Caco-2 (cell line): Measurements from ENCODE around the gene MAP7. TPM values are rescaled to one million over a fixed set of nuclear protein-coding genes. Genes with fewer than 3 reads are reported as not detected.

Experiments
- BruUV-seq: library from RNA; stranded (reverse); fragments of 400-500 nt; replicated peaks from 2 replicates; lab custom pipeline; 2021; lab: Mats Ljungman, UMichigan
- CTCF ChIA-PET: fragments of 300-600 bp; sonication (Branson Sonifier 250); formaldehyde crosslinking; loops from one replicate; lab custom pipeline; 2022; ENCODE audit warnings: antibody characterized with exemption; lab: Charles Lee
- POLR2A ChIA-PET: fragments of 300-600 bp; sonication (Branson Sonifier 250); formaldehyde crosslinking; loops from one replicate; lab custom pipeline; 2022; ENCODE audit warnings: antibody characterized with exemption; lab: Charles Lee
- DNase-seq, 2 experiments: peaks; one replicate each; pipeline versions ENCODE4 v3.0.0 to v3.0.0-alpha.2; 2020 to 2022
- H3K27me3 ChIP-seq: replicated peaks from 2 replicates; pipeline ENCODE4 v1.6.0; 2011; ENCODE audit warnings: low read length; ENCODE audit not compliant: control insufficient read depth, insufficient read depth
- H3K36me3 ChIP-seq: 2 replicates; pipeline ENCODE4 v1.5.1; 2011; ENCODE audit warnings: low read length; ENCODE audit not compliant: control insufficient read depth, insufficient read depth
- H3K4me1 ChIP-seq: fragments of 250-450 bp; sonication (Bioruptor Pico); 2 replicates; pipeline ENCODE4 v1.5.1; 2020; ENCODE audit warnings: mild to moderate bottlenecking
- H3K4me3 ChIP-seq: 2 replicates; pipeline ENCODE4 v1.5.1; 2011; ENCODE audit warnings: low read depth, mild to moderate bottlenecking, control low read depth, low read length
- H3K9me3 ChIP-seq: fragments of 250-450 bp; sonication (Bioruptor Pico); 2 replicates; pipeline ENCODE4 v1.5.1; 2020; ENCODE audit warnings: mild to moderate bottlenecking, moderate library complexity
- H3K27ac Mint-ChIP-seq: one replicate; pipeline ENCODE4 v1.8.0; 2022; ENCODE audit warnings: mixed read lengths; ENCODE audit not compliant: unreplicated experiment
- H3K27me3 Mint-ChIP-seq: one replicate; pipeline ENCODE4 v1.8.0; 2022; ENCODE audit warnings: mixed read lengths; ENCODE audit not compliant: insufficient read depth, unreplicated experiment
- H3K36me3 Mint-ChIP-seq: one replicate; pipeline ENCODE4 v1.8.0; 2022; ENCODE audit warnings: mild to moderate bottlenecking, mixed read lengths; ENCODE audit not compliant: insufficient read depth, unreplicated experiment
- H3K4me1 Mint-ChIP-seq: one replicate; pipeline ENCODE4 v1.8.0; 2022; ENCODE audit warnings: low read depth, mixed read lengths; ENCODE audit not compliant: unreplicated experiment
- H3K4me3 Mint-ChIP-seq: one replicate; pipeline ENCODE4 v1.8.0; 2022; ENCODE audit warnings: mild to moderate bottlenecking, moderate library complexity, mixed read lengths; ENCODE audit not compliant: unreplicated experiment
- H3K9me3 Mint-ChIP-seq: one replicate; pipeline ENCODE4 v1.8.0; 2022; ENCODE audit warnings: mixed read lengths; ENCODE audit not compliant: unreplicated experiment
- intact Hi-C: fragments of 100-400 bp; cut with micrococcal nuclease; formaldehyde crosslinking; loops from one replicate; pipeline ENCODE4 v1.10.0; 2022; ENCODE audit not compliant: unreplicated experiment
- total RNA-seq: library from RNA; stranded (reverse); gene quantifications from 2 replicates; pipeline ENCODE4 v1.2.3, GENCODE V29; 2022
- TF ChIP-seq, protein P1 (sequence below), 2 experiments: fragments of 200-600 bp in 1 of 2; IDR thresholded peaks; 1 replicate in 1 of 2; 2 replicates in 1 of 2; pipeline versions ENCODE4 v1.5.1 to v1.8.0; 2011 to 2022; ENCODE audit warnings: antibody characterized with exemption in 1 of 2, control low read depth in 1 of 2, inconsistent platforms in 1 of 2, low read depth in 1 of 2, low read length in 1 of 2, mild to moderate bottlenecking in 1 of 2, moderate library complexity in 1 of 2; ENCODE audit not compliant: insufficient read depth in 1 of 2, severe bottlenecking in 1 of 2, unreplicated experiment in 1 of 2

MAP7 gene
- total RNA-seq, 1 experiment from 2014 or later = 55.3 TPM

DNA sequence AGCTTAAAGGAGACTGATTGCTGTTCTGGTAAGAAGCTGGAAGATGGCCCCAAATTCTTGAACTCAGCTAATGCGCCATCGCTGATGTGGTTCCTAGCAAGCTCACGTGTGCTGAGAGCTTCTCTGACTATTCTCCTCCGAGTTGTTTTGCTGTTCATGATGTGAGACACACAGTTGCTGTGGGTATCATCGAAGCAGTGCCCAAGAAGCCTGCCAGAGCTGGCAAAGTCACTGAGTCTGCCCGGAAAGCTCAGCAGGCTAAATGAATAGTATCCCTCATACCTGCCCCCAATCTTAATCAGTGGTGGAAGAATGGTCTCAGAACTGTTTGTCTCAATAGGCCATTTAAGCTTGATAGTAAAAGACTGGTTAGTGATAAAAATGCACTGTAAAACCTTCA lies 232.3 kb downstream of the MAP7 start:
- BruUV-seq = no TSS peak
- H3K27me3 ChIP-seq = no peaks in the 10 kb centered on the region
- no peaks in the 10 kb centered on the region for H3K4me1 Mint-ChIP-seq
- peaks cover 3% of the 10 kb centered on the region for H3K27me3 Mint-ChIP-seq
- H3K27ac Mint-ChIP-seq = no peak overlapping the region
- no peaks in the 10 kb centered on the region for H3K36me3 Mint-ChIP-seq
- H3K9me3 ChIP-seq = no peaks in the 10 kb centered on the region
- no peaks in the 10 kb centered on the region for H3K9me3 Mint-ChIP-seq
- no peak for DNase-seq
- H3K4me3 ChIP-seq = no peak overlapping the region
- no peaks in the 10 kb centered on the region for H3K4me1 ChIP-seq
- TF ChIP-seq, protein P1, sequence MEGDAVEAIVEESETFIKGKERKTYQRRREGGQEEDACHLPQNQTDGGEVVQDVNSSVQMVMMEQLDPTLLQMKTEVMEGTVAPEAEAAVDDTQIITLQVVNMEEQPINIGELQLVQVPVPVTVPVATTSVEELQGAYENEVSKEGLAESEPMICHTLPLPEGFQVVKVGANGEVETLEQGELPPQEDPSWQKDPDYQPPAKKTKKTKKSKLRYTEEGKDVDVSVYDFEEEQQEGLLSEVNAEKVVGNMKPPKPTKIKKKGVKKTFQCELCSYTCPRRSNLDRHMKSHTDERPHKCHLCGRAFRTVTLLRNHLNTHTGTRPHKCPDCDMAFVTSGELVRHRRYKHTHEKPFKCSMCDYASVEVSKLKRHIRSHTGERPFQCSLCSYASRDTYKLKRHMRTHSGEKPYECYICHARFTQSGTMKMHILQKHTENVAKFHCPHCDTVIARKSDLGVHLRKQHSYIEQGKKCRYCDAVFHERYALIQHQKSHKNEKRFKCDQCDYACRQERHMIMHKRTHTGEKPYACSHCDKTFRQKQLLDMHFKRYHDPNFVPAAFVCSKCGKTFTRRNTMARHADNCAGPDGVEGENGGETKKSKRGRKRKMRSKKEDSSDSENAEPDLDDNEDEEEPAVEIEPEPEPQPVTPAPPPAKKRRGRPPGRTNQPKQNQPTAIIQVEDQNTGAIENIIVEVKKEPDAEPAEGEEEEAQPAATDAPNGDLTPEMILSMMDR (IDR thresholded peaks at IDR 0.05; ENCODE audit: insufficient read depth in 1 of 2, low read depth in 1 of 2, low read length in 1 of 2, severe bottlenecking in 1 of 2, unreplicated experiment in 1 of 2) = no peak
- ChIA-PET POLR2A (interaction anchor here (1.4 kb wide), 1 partner anchor 28 kb away, joined by 5 read pairs; the partner anchor contains the start of gene BCLAF1), CTCF (interaction anchor here (2.4 kb wide), 2 partner anchors 28 to 232 kb away, joined by 6 to 11 read pairs; partner anchors contain the start of genes BCLAF1 and MAP7)
- no peak overlapping the region for H3K4me3 Mint-ChIP-seq
- intact Hi-C loops = loop anchor here (1.0 to 5.0 kb wide), 5 partner anchors 28 to 811 kb away; partner anchors contain the start of gene MTFR2
- no peaks in the 10 kb centered on the region for H3K36me3 ChIP-seq

DNA sequence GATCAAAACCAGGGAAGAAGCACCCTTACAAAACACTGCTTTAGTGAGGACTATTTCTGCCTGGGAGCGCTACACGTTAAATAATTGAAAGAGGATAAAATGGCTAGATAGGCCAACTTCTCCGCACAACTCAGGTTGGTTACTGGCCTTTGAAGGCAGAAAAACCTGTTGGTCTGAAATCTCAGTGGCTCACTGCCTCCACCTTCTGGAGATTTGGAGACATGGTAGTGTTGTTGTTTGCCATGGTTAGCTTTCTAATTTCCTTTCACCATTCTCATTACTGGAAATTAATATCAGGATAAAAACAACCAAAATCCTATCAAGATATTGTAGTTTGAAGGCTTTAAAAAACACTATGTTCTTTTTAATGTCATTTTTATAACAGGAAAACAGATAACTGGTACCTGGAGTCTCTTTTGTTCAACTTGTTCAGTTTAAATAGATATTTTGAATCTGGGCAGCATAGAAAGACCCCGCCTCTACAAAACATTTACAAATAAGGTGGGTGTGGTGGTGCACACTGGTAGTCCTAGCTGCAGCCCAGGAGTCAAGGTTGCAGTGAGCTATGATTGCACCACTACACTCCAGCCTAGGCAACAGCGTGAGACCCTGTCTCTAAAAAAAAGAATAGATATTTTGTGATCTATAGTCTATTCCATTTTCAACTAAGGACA lies 233.1 kb downstream of the MAP7 start:
- H3K4me1 Mint-ChIP-seq = no peaks in the 10 kb centered on the region
- H3K9me3 Mint-ChIP-seq = no peaks in the 10 kb centered on the region
- CTCF ChIA-PET = interaction anchor here (1.0 to 2.4 kb wide), 3 partner anchors 27 to 233 kb away, joined by 3 to 11 read pairs (median 6); partner anchors contain the start of genes BCLAF1 and MAP7
- H3K36me3 Mint-ChIP-seq = no peaks in the 10 kb centered on the region
- H3K4me3 Mint-ChIP-seq = no peak overlapping the region
- H3K27me3 ChIP-seq = no peaks in the 10 kb centered on the region
- no peaks in the 10 kb centered on the region for H3K27me3 Mint-ChIP-seq
- TF ChIP-seq, protein P1 (IDR thresholded peaks at IDR 0.05; ENCODE audit: insufficient read depth in 1 of 2, low read depth in 1 of 2, low read length in 1 of 2, severe bottlenecking in 1 of 2, unreplicated experiment in 1 of 2) = peak; percentile 75 to 79
- no peaks in the 10 kb centered on the region for H3K4me1 ChIP-seq
- no peaks in the 10 kb centered on the region for H3K36me3 ChIP-seq
- DNase-seq = peak; percentile 52 to 71
- intact Hi-C loops = loop anchor here (1.0 to 5.0 kb wide), 5 partner anchors 27 to 810 kb away; partner anchors contain the start of gene MTFR2
- POLR2A ChIA-PET = interaction anchor here (0.5 to 1.4 kb wide), 2 partner anchors 28 to 64 kb away, joined by 5 to 11 read pairs; partner anchors contain the start of gene BCLAF1
- H3K27ac Mint-ChIP-seq = no peak overlapping the region
- no peak overlapping the region for H3K4me3 ChIP-seq
- no TSS peak for BruUV-seq
- no peaks in the 10 kb centered on the region for H3K9me3 ChIP-seq

DNA sequence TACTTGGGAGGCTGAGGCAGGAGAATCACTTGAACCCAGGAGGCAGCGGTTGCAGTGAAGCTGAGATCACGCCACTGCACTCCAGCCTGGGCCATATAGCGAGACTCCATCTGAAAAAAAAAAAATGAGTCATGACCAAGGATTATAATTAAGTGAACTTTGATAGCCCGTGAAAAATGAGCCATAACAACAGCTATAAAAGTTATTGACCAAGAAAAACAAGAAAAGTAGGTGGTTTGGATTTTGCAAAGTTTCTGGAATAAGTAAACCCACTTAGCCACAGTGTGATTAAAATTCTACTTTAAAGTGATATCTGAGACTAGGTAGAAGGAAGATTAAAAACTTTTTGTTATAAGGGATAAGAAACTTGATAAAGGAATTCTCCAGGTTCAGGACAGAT lies 234.6 kb downstream of the MAP7 start:
- intact Hi-C loops = loop anchor here (5.0 kb wide), 1 partner anchor 808 kb away; no protein-coding TSS in a partner anchor
- Histone ChIP-seq H3K36me3 (no peaks in the 10 kb centered on the region), H3K27me3 (no peaks in the 10 kb centered on the region), H3K9me3 (no peaks in the 10 kb centered on the region), H3K4me3 (no peak overlapping the region), H3K4me1 (no peaks in the 10 kb centered on the region)
- no peak overlapping the region for H3K4me3 Mint-ChIP-seq
- H3K9me3 Mint-ChIP-seq = no peaks in the 10 kb centered on the region
- no peaks in the 10 kb centered on the region for H3K4me1 Mint-ChIP-seq
- H3K27ac Mint-ChIP-seq = no peak overlapping the region
- H3K27me3 Mint-ChIP-seq = peaks cover 4% of the 10 kb centered on the region
- CTCF ChIA-PET = no interaction called here
- BruUV-seq = no TSS peak
- TF ChIP-seq, protein P1 (IDR thresholded peaks at IDR 0.05; ENCODE audit: insufficient read depth in 1 of 2, low read depth in 1 of 2, low read length in 1 of 2, severe bottlenecking in 1 of 2, unreplicated experiment in 1 of 2) = no peak
- POLR2A ChIA-PET = no interaction called here
- no peak for DNase-seq
- H3K36me3 Mint-ChIP-seq = no peaks in the 10 kb centered on the region
